ENCODE measurements around the gene ERN1. TPM values are rescaled to one million over a fixed set of nuclear protein-coding genes. Genes with fewer than 3 reads are reported as not detected.

The ERN1 gene
- polyA plus RNA-seq, 1 donor (not counting 4 experiments of a cell fraction or from before 2014, with no cell fraction given), result 7.1 TPM

GRCh38 chr17:64120159-64120810 is 9.7 kb downstream of the ERN1 start:
- Histone ChIP-seq H3K9me3 (ENCODE audit: control insufficient read depth, low read depth, low read length) (no peaks in the 10 kb centered on the region), H3K9ac (ENCODE audit: control insufficient read depth, extremely low read depth, insufficient read depth, low read length) (no peak overlapping the region), H2AFZ (ENCODE audit: control insufficient read depth, low read length) (no peak overlapping the region), H3K9me1 (ENCODE audit: control insufficient read depth, extremely low read depth, insufficient read depth, low read length) (peaks cover 5% of the 10 kb centered on the region), H3K4me1 (ENCODE audit: control insufficient read depth, extremely low read depth, insufficient read depth, low read length) (peaks cover 22% of the 10 kb centered on the region), H3K27me3 (ENCODE audit: control insufficient read depth, extremely low read depth, insufficient read depth, low read length) (no peaks in the 10 kb centered on the region), H3K27ac (ENCODE audit: control insufficient read depth, insufficient read depth, low read length) (no peak overlapping the region), H3K36me3 (ENCODE audit: control insufficient read depth in 2 of 2, extremely low read depth in 1 of 2, insufficient read depth in 2 of 2, low read length in 2 of 2) (peaks cover 4 to 9% of the 10 kb centered on the region in 2 experiments), H3K4me3 (ENCODE audit: control insufficient read depth in 2 of 3, extremely low read depth in 1 of 3, insufficient read depth in 2 of 3, low read depth in 1 of 3, low read length in 3 of 3) (no peak overlapping the region), H3K4me2 (ENCODE audit: control insufficient read depth, extremely low read depth, insufficient read depth, low read depth, low read length) (no peak overlapping the region), H3K79me2 (ENCODE audit: control insufficient read depth, insufficient read depth, low read length) (peaks cover 33% of the 10 kb centered on the region), H4K20me1 (ENCODE audit: control insufficient read depth, extremely low read depth, insufficient read depth, low read length) (peaks cover 3% of the 10 kb centered on the region)
- TF ChIP-seq CTCF (optimal IDR thresholded peaks at IDR 0.05 in 1 of 3, IDR thresholded peaks at IDR 0.05 in 1 of 3, conservative IDR thresholded peaks at IDR 0.05 in 1 of 3; ENCODE audit: extremely low read depth in 1 of 3, insufficient read depth in 2 of 3, low read length in 3 of 3), result no peak
- TF ChIP-seq EZH2 (IDR thresholded peaks at IDR 0.05; ENCODE audit: low read length), result no peak
- DNase-seq (ENCODE audit: low read depth, low spot score), result no peak
- dilution Hi-C loops (cut with MboI; ENCODE audit: extremely low pct_ligation_motif_present, low sequenced_read_pairs), result no loop called here
- no peak for FAIRE-seq

- dilution Hi-C loops (cut with MboI; ENCODE audit: extremely low pct_ligation_motif_present, low sequenced_read_pairs), result no loop called here
- no peaks in the 10 kb centered on the region for H3K9me3 ChIP-seq (ENCODE audit: control insufficient read depth, low read depth, low read length)
- no peaks in the 10 kb centered on the region for H3K27me3 ChIP-seq (ENCODE audit: control insufficient read depth, extremely low read depth, insufficient read depth, low read length)
- H3K79me2 ChIP-seq (ENCODE audit: control insufficient read depth, insufficient read depth, low read length), result peaks cover 22% of the 10 kb centered on the region
- peaks cover 5% of the 10 kb centered on the region for H3K9me1 ChIP-seq (ENCODE audit: control insufficient read depth, extremely low read depth, insufficient read depth, low read length)
- no peak for DNase-seq (ENCODE audit: low read depth, low spot score)
- FAIRE-seq, result peak; percentile 53
- TF ChIP-seq CTCF (optimal IDR thresholded peaks at IDR 0.05 in 1 of 3, IDR thresholded peaks at IDR 0.05 in 1 of 3, conservative IDR thresholded peaks at IDR 0.05 in 1 of 3; ENCODE audit: extremely low read depth in 1 of 3, insufficient read depth in 2 of 3, low read length in 3 of 3) (no peak), EZH2 (IDR thresholded peaks at IDR 0.05; ENCODE audit: low read length) (no peak)
- no peak overlapping the region for H2AFZ ChIP-seq (ENCODE audit: control insufficient read depth, low read length)
- peak overlapping the region; percentile 35 for H3K4me2 ChIP-seq (ENCODE audit: control insufficient read depth, extremely low read depth, insufficient read depth, low read depth, low read length)
- no peak overlapping the region for H3K27ac ChIP-seq (ENCODE audit: control insufficient read depth, insufficient read depth, low read length)
- H3K4me1 ChIP-seq (ENCODE audit: control insufficient read depth, extremely low read depth, insufficient read depth, low read length), result peaks cover 33% of the 10 kb centered on the region
- no peak overlapping the region for H3K4me3 ChIP-seq (ENCODE audit: control insufficient read depth in 2 of 3, extremely low read depth in 1 of 3, insufficient read depth in 2 of 3, low read depth in 1 of 3, low read length in 3 of 3)
- H3K36me3 ChIP-seq (ENCODE audit: control insufficient read depth in 2 of 2, extremely low read depth in 1 of 2, insufficient read depth in 2 of 2, low read length in 2 of 2), result peaks cover 4 to 9% of the 10 kb centered on the region in 2 experiments
- H4K20me1 ChIP-seq (ENCODE audit: control insufficient read depth, extremely low read depth, insufficient read depth, low read length), result peaks cover 3% of the 10 kb centered on the region
- no peak overlapping the region for H3K9ac ChIP-seq (ENCODE audit: control insufficient read depth, extremely low read depth, insufficient read depth, low read length)
Measured at GRCh38 chr17:64117981-64118979, 11.7 kb downstream of the ERN1 start.
